ENCODE measurements around the gene COL4A3. TPM values are rescaled to one million over a fixed set of nuclear protein-coding genes. Genes with fewer than 3 reads are reported as not detected.

Gene COL4A3
- total and polyA plus RNA-seq, 9 of the 15 experiments (the other 6 are each of a cell fraction or from before 2014, with no cell fraction given) = not detected

DNA sequence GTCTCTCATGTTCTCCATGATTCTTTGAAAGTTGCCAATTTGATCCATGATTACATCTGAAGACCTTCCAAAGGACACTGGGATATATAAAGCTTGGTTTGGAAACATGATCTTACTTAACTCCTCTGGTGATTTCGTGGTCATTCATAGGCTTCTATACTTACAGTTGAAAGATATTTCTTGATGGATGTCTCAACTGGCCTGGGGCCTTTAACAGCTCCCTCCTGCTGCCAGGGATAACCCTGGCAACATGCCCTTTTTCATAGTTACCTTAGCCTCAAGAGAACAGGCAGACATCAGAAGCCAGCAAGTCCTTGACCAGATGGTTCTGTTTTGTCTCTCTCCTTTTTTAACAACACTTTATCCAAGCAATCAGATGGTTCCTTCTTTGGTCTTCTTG lies 137.1 kb downstream of the COL4A3 start:
- H3K9me1 ChIP-seq (ENCODE audit: control insufficient read depth, insufficient read depth, low read length) = no peaks in the 10 kb centered on the region
- no peaks in the 10 kb centered on the region for H4K20me1 ChIP-seq (replicated peaks; ENCODE audit: control insufficient read depth, insufficient read depth, low read length)
- ChIA-PET CTCF (ENCODE audit: low intra/inter-chr PET ratio) (no interaction called here), POLR2A (no interaction called here)
- no peaks in the 10 kb centered on the region for H3K79me2 ChIP-seq (ENCODE audit: control insufficient read depth, insufficient read depth, low read length)
- intact Hi-C loops (cut with micrococcal nuclease) = no loop called here
- WGBS (ENCODE audit: insufficient coverage, low coverage, missing lambda C conversion rate) = 0% methylated on average over 1 of the region's 1 CpG
- no peak overlapping the region for H2AFZ ChIP-seq (ENCODE audit: low read depth, low read length)
- H3K9ac ChIP-seq (ENCODE audit: insufficient read depth in 1 of 2, low read depth in 2 of 2, low read length in 2 of 2) = no peak overlapping the region
- DNase-seq (ENCODE audit: extremely low read depth in 1 of 4, low spot score in 3 of 4) = no peak
- FAIRE-seq = no peak
- in situ Hi-C loops (cut with MboI) = no loop called here
- no peaks in the 10 kb centered on the region for H3K36me3 ChIP-seq (ENCODE audit: control insufficient read depth, insufficient read depth, low read length)
- H3K4me2 ChIP-seq (ENCODE audit: insufficient read depth, low read length) = no peak overlapping the region
- no peak overlapping the region for H3K27ac ChIP-seq (ENCODE audit: extremely low read depth, low read depth, low read length)
- no peak for ATAC-seq
- no TSS peak for BruUV-seq (replicated peaks)
- no peak overlapping the region for H3K4me3 ChIP-seq
- H3K4me1 ChIP-seq (replicated peaks in 1 of 2; ENCODE audit: control insufficient read depth in 2 of 2, insufficient read depth in 2 of 2, low read length in 2 of 2) = no peaks in the 10 kb centered on the region
- 0 out of 5 replicates have a peak, but pooled peaks cover 0 to 3% of the 10 kb centered on the region in 2 experiments for H3K27me3 ChIP-seq (ENCODE audit: control insufficient read depth in 2 of 2, insufficient read depth in 2 of 2, low read length in 2 of 2)
- no peaks in the 10 kb centered on the region for H3K9me3 ChIP-seq (replicated peaks; ENCODE audit: control insufficient read depth, insufficient read depth, low read depth, low read length)
- TF ChIP-seq SP2 (IDR thresholded peaks at IDR 0.05; ENCODE audit: extremely low read depth, low read depth, low read length, poor library complexity, severe bottlenecking) (no peak), STAT5A (IDR thresholded peaks at IDR 0.05; ENCODE audit: borderline replicate concordance, low read length) (no peak), ZNF184 (CRISPR knock-in tag; IDR thresholded peaks at IDR 0.05) (no peak), ZNF280B (CRISPR knock-in tag; IDR thresholded peaks at IDR 0.05) (no peak), MCM2 (IDR thresholded peaks at IDR 0.05; ENCODE audit: low read depth) (no peak), SP1 (CRISPR knock-in tag; IDR thresholded peaks at IDR 0.05) (no peak), CCAR2 (IDR thresholded peaks at IDR 0.05; ENCODE audit: low read depth, low read length) (no peak), E2F4 (CRISPR knock-in tag; IDR thresholded peaks at IDR 0.05; ENCODE audit: low read depth) (no peak)
- TF ChIP-seq, protein P1, sequence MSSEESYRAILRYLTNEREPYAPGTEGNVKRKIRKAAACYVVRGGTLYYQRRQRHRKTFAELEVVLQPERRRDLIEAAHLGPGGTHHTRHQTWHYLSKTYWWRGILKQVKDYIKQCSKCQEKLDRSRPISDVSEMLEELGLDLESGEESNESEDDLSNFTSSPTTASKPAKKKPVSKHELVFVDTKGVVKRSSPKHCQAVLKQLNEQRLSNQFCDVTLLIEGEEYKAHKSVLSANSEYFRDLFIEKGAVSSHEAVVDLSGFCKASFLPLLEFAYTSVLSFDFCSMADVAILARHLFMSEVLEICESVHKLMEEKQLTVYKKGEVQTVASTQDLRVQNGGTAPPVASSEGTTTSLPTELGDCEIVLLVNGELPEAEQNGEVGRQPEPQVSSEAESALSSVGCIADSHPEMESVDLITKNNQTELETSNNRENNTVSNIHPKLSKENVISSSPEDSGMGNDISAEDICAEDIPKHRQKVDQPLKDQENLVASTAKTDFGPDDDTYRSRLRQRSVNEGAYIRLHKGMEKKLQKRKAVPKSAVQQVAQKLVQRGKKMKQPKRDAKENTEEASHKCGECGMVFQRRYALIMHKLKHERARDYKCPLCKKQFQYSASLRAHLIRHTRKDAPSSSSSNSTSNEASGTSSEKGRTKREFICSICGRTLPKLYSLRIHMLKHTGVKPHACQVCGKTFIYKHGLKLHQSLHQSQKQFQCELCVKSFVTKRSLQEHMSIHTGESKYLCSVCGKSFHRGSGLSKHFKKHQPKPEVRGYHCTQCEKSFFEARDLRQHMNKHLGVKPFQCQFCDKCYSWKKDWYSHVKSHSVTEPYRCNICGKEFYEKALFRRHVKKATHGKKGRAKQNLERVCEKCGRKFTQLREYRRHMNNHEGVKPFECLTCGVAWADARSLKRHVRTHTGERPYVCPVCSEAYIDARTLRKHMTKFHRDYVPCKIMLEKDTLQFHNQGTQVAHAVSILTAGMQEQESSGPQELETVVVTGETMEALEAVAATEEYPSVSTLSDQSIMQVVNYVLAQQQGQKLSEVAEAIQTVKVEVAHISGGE (CRISPR knock-in tag; IDR thresholded peaks at IDR 0.05) = no peak
- TF ChIP-seq, protein P2, sequence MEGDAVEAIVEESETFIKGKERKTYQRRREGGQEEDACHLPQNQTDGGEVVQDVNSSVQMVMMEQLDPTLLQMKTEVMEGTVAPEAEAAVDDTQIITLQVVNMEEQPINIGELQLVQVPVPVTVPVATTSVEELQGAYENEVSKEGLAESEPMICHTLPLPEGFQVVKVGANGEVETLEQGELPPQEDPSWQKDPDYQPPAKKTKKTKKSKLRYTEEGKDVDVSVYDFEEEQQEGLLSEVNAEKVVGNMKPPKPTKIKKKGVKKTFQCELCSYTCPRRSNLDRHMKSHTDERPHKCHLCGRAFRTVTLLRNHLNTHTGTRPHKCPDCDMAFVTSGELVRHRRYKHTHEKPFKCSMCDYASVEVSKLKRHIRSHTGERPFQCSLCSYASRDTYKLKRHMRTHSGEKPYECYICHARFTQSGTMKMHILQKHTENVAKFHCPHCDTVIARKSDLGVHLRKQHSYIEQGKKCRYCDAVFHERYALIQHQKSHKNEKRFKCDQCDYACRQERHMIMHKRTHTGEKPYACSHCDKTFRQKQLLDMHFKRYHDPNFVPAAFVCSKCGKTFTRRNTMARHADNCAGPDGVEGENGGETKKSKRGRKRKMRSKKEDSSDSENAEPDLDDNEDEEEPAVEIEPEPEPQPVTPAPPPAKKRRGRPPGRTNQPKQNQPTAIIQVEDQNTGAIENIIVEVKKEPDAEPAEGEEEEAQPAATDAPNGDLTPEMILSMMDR (IDR thresholded peaks at IDR 0.05 in 2 of 3, conservative IDR thresholded peaks at IDR 0.05 in 1 of 3; ENCODE audit: insufficient read depth in 2 of 3, low read depth in 1 of 3, low read length in 3 of 3) = no peak
- TF ChIP-seq, protein P3, sequence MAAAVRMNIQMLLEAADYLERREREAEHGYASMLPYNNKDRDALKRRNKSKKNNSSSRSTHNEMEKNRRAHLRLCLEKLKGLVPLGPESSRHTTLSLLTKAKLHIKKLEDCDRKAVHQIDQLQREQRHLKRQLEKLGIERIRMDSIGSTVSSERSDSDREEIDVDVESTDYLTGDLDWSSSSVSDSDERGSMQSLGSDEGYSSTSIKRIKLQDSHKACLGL (CRISPR knock-in tag; IDR thresholded peaks at IDR 0.05; ENCODE audit: borderline replicate concordance, poor library complexity, severe bottlenecking) = no peak
- TF ChIP-seq, protein P4, sequence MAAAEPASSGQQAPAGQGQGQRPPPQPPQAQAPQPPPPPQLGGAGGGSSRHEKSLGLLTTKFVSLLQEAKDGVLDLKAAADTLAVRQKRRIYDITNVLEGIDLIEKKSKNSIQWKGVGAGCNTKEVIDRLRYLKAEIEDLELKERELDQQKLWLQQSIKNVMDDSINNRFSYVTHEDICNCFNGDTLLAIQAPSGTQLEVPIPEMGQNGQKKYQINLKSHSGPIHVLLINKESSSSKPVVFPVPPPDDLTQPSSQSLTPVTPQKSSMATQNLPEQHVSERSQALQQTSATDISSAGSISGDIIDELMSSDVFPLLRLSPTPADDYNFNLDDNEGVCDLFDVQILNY (CRISPR knock-in tag; IDR thresholded peaks at IDR 0.05) = no peak

All from K562 (cell line).